ENCODE results near the gene PAX6.

The PAX6 gene

GRCh38 chr11:31822175-31822926, 11.2 kb upstream of the PAX6 start:
- FAIRE-seq: no peak

- no peak for FAIRE-seq
These were observed 10.6 kb upstream of the PAX6 start for GRCh38 chr11:31821766-31822165.

GRCh38 chr11:31821235-31821764, 10.2 kb upstream of the PAX6 start:
- FAIRE-seq: no peak

GRCh38 chr11:31820438-31820818, 9.3 kb upstream of the PAX6 start:
- FAIRE-seq: no peak

GRCh38 chr11:31819621-31820437, 8.7 kb upstream of the PAX6 start:
- FAIRE-seq: no peak

- no peak for FAIRE-seq
These were observed 7.8 kb upstream of the PAX6 start for GRCh38 chr11:31818874-31819331.

GRCh38 chr11:31818425-31818755, 7.3 kb upstream of the PAX6 start:
- FAIRE-seq: no peak

- no peak for FAIRE-seq
These were observed 6.7 kb upstream of the PAX6 start for GRCh38 chr11:31817621-31818424.

GRCh38 chr11:31817054-31817620, 6.0 kb upstream of the PAX6 start:
- no peak for FAIRE-seq

GRCh38 chr11:31816468-31817053, 5.4 kb upstream of the PAX6 start:
- no peak for FAIRE-seq

GRCh38 chr11:31815711-31816467, 4.8 kb upstream of the PAX6 start:
- FAIRE-seq: no peak

GRCh38 chr11:31814176-31814868, 3.2 kb upstream of the PAX6 start:
- no peak for FAIRE-seq

- no peak for FAIRE-seq
These were observed 2.5 kb upstream of the PAX6 start for GRCh38 chr11:31813391-31814175.

GRCh38 chr11:31812383-31813381, 1.6 kb upstream of the PAX6 start:
- no peak for FAIRE-seq

- no peak for FAIRE-seq
These were observed 1.0 kb downstream of the PAX6 start for GRCh38 chr11:31809857-31810778.

- no peak for FAIRE-seq
These were observed 1.6 kb downstream of the PAX6 start for GRCh38 chr11:31809541-31809856.

- FAIRE-seq: no peak
These were observed 2.2 kb downstream of the PAX6 start for GRCh38 chr11:31808721-31809540.

Measured in endometrium (tissue), 2 donors.